PC-3 (cell line): ENCODE measurements around the gene KDM2B. TPM values are rescaled to one million over a fixed set of nuclear protein-coding genes. Genes with fewer than 3 reads are reported as not detected.

Source experiments
- ATAC-seq: fragments of 200-7000 bp; cut with Tn5 transposase; 2 replicates; pipeline ENCODE4 v1.9.1; 2020; ENCODE audit warnings: mild to moderate bottlenecking, moderate library complexity
- BruUV-seq: library from RNA; stranded (reverse); fragments of 400-500 nt; replicated peaks from 2 replicates; lab custom pipeline; 2021; lab: Mats Ljungman, UMichigan
- CTCF ChIA-PET: fragments of 300-600 bp; sonication (Branson Sonifier 250); formaldehyde crosslinking; loops from one replicate; lab custom pipeline; 2022; ENCODE audit warnings: antibody characterized with exemption; lab: Charles Lee
- POLR2A ChIA-PET: fragments of 300-600 bp; sonication (Branson Sonifier 250); formaldehyde crosslinking; loops from one replicate; lab custom pipeline; 2022; ENCODE audit warnings: antibody characterized with exemption; ENCODE audit not compliant: unreplicated experiment; lab: Charles Lee
- DNase-seq: peaks from one replicate; pipeline ENCODE4 v3.0.0-alpha.2; 2015
- H2AFZ ChIP-seq: fragments of 300-600 bp; sonication (generic); 2 replicates; pipeline ENCODE4 v1.6.0; 2016; ENCODE audit warnings: antibody characterized with exemption, low read length
- H3F3A ChIP-seq: fragments of 300-600 bp; sonication (generic); one replicate; pipeline ENCODE4 v1.6.0; 2017; ENCODE audit warnings: antibody characterized with exemption, low read length, control low read depth, mild to moderate bottlenecking; ENCODE audit not compliant: unreplicated experiment
- H3K27ac ChIP-seq: fragments of 300-600 bp; sonication (generic); 2 replicates; pipeline ENCODE4 v1.5.1; 2016; ENCODE audit warnings: mild to moderate bottlenecking, low read length
- H3K27me3 ChIP-seq: fragments of 300-600 bp; sonication (generic); 2 replicates; pipeline ENCODE4 v1.6.1; 2016; ENCODE audit warnings: low read length, mixed read lengths
- H3K36me3 ChIP-seq: fragments of 300-600 bp; sonication (generic); 2 replicates; pipeline ENCODE4 v1.6.1; 2016; ENCODE audit warnings: low read depth, mixed run types, low read length, mixed read lengths
- H3K4me1 ChIP-seq: fragments of 300-600 bp; sonication (generic); 2 replicates; pipeline ENCODE4 v1.5.1; 2016; ENCODE audit warnings: low read length; ENCODE audit not compliant: insufficient read depth
- H3K4me2 ChIP-seq: fragments of 300-600 bp; sonication (generic); 2 replicates; pipeline ENCODE4 v1.6.0; 2016; ENCODE audit warnings: low read length
- H3K4me3 ChIP-seq: fragments of 300-600 bp; sonication (generic); 2 replicates; pipeline ENCODE4 v1.5.1; 2016; ENCODE audit warnings: mild to moderate bottlenecking, low read length, mixed read lengths
- H3K79me2 ChIP-seq: fragments of 300-600 bp; sonication (generic); 2 replicates; pipeline ENCODE4 v1.6.1; 2017; ENCODE audit warnings: low read length, mixed read lengths
- H3K9ac ChIP-seq: fragments of 300-600 bp; sonication (generic); 2 replicates; pipeline ENCODE4 v1.6.0; 2016; ENCODE audit warnings: mild to moderate bottlenecking, low read length
- H3K9me2 ChIP-seq: fragments of 300-600 bp; sonication (generic); replicated peaks from 2 replicates; pipeline ENCODE4 v1.6.1; 2016; ENCODE audit warnings: mixed run types, low read length, mixed read lengths
- H3K9me3 ChIP-seq: fragments of 300-600 bp; sonication (generic); 2 replicates; pipeline ENCODE4 v1.6.1; 2016; ENCODE audit warnings: low read length, mixed read lengths
- H4K20me1 ChIP-seq: fragments of 300-600 bp; sonication (generic); 2 replicates; pipeline ENCODE4 v1.6.1; 2016; ENCODE audit warnings: low read length, mixed read lengths
- CTCF ChIP-seq: fragments of 300-600 bp; sonication (generic); conservative IDR thresholded peaks from 2 replicates; pipeline ENCODE4 v1.5.1; 2017; ENCODE audit warnings: antibody characterized with exemption, low read depth, mild to moderate bottlenecking, low read length
- EZH2 ChIP-seq: fragments of 300-600 bp; sonication (generic); IDR thresholded peaks from one replicate; pipeline ENCODE4 v1.6.1; 2017; ENCODE audit warnings: antibody characterized with exemption, mild to moderate bottlenecking, low read length; ENCODE audit not compliant: unreplicated experiment
- EZH2phosphoT487 ChIP-seq: fragments of 300-600 bp; sonication (generic); IDR thresholded peaks from 2 replicates; pipeline ENCODE4 v1.6.1; 2018; ENCODE audit warnings: mild to moderate bottlenecking, antibody characterized with exemption, low read length, borderline replicate concordance
- intact Hi-C: fragments of 100-400 bp; cut with micrococcal nuclease; formaldehyde crosslinking; loops from 2 replicates; pipeline ENCODE4 v1.9.0; 2023
- total RNA-seq: library from RNA; depleted of rRNA; stranded (reverse); fragments of >200 nt; gene quantifications from 2 replicates; pipeline ENCODE4 v1.2.3, GENCODE V29; 2014

KDM2B gene
- total RNA-seq, 1 experiment from 2014 or later: 52.5 TPM

GRCh38 chr12:121535150-121536053 lies 45.4 kb downstream of the KDM2B start:
- Histone ChIP-seq H3K4me1 (peaks cover 23% of the 10 kb centered on the region; the same call in 1 of the 2 replicates), H3K4me2 (no peak overlapping the region), H3K27ac (no peak overlapping the region), H3K79me2 (no peaks in the 10 kb centered on the region), H3K27me3 (no peaks in the 10 kb centered on the region), H3F3A (no peaks in the 10 kb centered on the region), H2AFZ (no peak overlapping the region), H3K36me3 (peaks cover 12% of the 10 kb centered on the region), H4K20me1 (no peaks in the 10 kb centered on the region), H3K9me3 (no peaks in the 10 kb centered on the region), H3K4me3 (no peak overlapping the region), H3K9ac (no peak overlapping the region), H3K9me2 (no peaks in the 10 kb centered on the region)
- no peak for TF ChIP-seq EZH2
- ATAC-seq: no peak
- ChIA-PET CTCF (no interaction called here), POLR2A (no interaction called here)
- DNase-seq: no peak
- intact Hi-C loops: loop anchor here (5.0 kb wide), 1 partner anchor 92 kb away; the partner anchor contains the start of gene ORAI1
- no TSS peak for BruUV-seq

- POLR2A ChIA-PET: no interaction called here
- Histone ChIP-seq H3K9me3 (no peaks in the 10 kb centered on the region), H3K36me3 (peaks cover 12% of the 10 kb centered on the region), H3K9me2 (no peaks in the 10 kb centered on the region), H3K4me2 (no peak overlapping the region), H3F3A (no peaks in the 10 kb centered on the region), H3K79me2 (no peaks in the 10 kb centered on the region), H3K27ac (no peak overlapping the region), H3K4me3 (no peak overlapping the region), H2AFZ (no peak overlapping the region), H3K27me3 (no peaks in the 10 kb centered on the region), H3K9ac (no peak overlapping the region), H3K4me1 (peaks cover 23% of the 10 kb centered on the region; the same call in 1 of the 2 replicates), H4K20me1 (no peaks in the 10 kb centered on the region)
- intact Hi-C loops: loop anchor here (5.0 kb wide), 1 partner anchor 93 kb away; the partner anchor contains the start of gene ORAI1
- CTCF ChIA-PET: no interaction called here
- no peak for DNase-seq
- BruUV-seq: no TSS peak
- no peak for ATAC-seq
- no peak for TF ChIP-seq EZH2phosphoT487
- no peak for TF ChIP-seq CTCF
Measured at GRCh38 chr12:121534495-121535148, 46.2 kb downstream of the KDM2B start.

- ChIA-PET POLR2A (no interaction called here), CTCF (no interaction called here)
- DNase-seq (no peak), ATAC-seq (no peak)
- peaks cover 19% of the 10 kb centered on the region; the same call in 1 of the 2 replicates for H3K4me1 ChIP-seq
- H4K20me1 ChIP-seq: no peaks in the 10 kb centered on the region
- no peaks in the 10 kb centered on the region for H3K9me2 ChIP-seq
- no peak overlapping the region for H2AFZ ChIP-seq
- peaks cover 17% of the 10 kb centered on the region for H3K36me3 ChIP-seq
- no peaks in the 10 kb centered on the region for H3K79me2 ChIP-seq
- H3K27ac ChIP-seq: no peak overlapping the region
- no peaks in the 10 kb centered on the region for H3K9me3 ChIP-seq
- no peak overlapping the region for H3K4me2 ChIP-seq
- H3K27me3 ChIP-seq: no peaks in the 10 kb centered on the region
- TF ChIP-seq EZH2 (no peak), EZH2phosphoT487 (no peak), CTCF (no peak)
- intact Hi-C loops: no loop called here
- no peak overlapping the region for H3K4me3 ChIP-seq
- H3F3A ChIP-seq: no peaks in the 10 kb centered on the region
- H3K9ac ChIP-seq: no peak overlapping the region
- BruUV-seq: no TSS peak
Measured at GRCh38 chr12:121533394-121534090, 47.3 kb downstream of the KDM2B start.
